SK-N-SH treated with all-trans-retinoic acid at 6 μM for 48 hours (cell line): Measurements from ENCODE around the gene CFAP45.

Experiments
- ISL1 ChIP-seq: fragments of 250-450 bp; sonication (Bioruptor Pico); IDR thresholded peaks from 2 replicates; pipeline ENCODE4 v2.1.2; 2022; ENCODE audit warnings: mild to moderate bottlenecking, moderate library complexity
- RARB ChIP-seq: fragments of 250-450 bp; sonication (Bioruptor Pico); IDR thresholded peaks from 2 replicates; pipeline ENCODE4 v1.8.0; 2021; ENCODE audit warnings: mild to moderate bottlenecking, moderate library complexity
- ZFP30 ChIP-seq: fragments of 450-650 bp; formaldehyde crosslinking; IDR thresholded peaks from 2 replicates; pipeline ENCODE4 v1.5.0; 2022; ENCODE audit warnings: mild to moderate bottlenecking, moderate library complexity
- TF ChIP-seq, protein P1 (sequence below): fragments of 250-450 bp; sonication (Bioruptor Pico); IDR thresholded peaks from 2 replicates; pipeline ENCODE4 v1.8.0; 2020; ENCODE audit warnings: mild to moderate bottlenecking, moderate library complexity, borderline replicate concordance

DNA sequence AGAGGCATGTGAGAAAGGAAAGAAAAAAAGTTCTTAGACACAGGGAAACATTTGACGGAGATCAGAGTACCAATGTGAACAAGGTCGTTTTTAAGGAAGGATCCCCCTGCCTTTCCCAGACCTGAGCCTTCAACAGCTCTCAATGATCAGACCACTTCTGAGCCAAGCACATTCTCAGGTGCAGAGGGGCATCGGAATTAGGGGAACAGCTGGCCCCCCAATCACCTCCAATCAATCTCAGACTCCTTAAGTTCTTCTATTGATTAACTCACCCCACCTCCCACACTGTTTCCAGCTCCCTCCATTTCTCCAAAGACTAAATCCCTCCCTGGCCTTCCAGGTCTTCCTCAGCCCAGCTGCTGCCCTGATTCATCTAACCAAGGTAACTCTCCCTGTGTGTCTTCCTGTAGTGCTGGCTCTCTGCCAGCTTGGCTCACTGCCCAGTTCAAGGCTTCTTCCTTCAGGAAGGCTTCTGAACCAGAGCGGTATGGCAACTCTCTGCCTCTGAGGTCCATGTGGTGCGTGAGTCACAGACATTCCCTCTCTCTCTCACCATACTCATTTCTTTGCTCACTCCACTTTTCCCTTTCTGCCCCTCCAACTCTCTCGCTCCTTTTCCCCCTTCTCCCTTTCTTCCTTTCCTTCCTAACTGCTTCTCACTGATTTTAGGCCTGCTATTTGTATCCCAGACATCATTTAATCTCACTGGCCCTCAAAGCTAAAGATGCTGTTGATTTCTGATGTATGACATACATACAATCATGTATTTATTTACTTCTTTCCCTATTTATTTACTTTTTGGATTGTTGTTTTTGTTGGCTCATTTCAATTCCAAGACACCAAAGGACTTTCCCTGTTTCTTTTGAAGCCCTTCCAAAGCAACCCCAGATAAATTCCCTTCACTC is 18.1 kb downstream of the CFAP45 start:
- TF ChIP-seq ISL1 (CRISPR knock-in tag) (no peak), RARB (no peak), ZFP30 (CRISPR knock-in tag) (no peak)
- TF ChIP-seq, protein P1, sequence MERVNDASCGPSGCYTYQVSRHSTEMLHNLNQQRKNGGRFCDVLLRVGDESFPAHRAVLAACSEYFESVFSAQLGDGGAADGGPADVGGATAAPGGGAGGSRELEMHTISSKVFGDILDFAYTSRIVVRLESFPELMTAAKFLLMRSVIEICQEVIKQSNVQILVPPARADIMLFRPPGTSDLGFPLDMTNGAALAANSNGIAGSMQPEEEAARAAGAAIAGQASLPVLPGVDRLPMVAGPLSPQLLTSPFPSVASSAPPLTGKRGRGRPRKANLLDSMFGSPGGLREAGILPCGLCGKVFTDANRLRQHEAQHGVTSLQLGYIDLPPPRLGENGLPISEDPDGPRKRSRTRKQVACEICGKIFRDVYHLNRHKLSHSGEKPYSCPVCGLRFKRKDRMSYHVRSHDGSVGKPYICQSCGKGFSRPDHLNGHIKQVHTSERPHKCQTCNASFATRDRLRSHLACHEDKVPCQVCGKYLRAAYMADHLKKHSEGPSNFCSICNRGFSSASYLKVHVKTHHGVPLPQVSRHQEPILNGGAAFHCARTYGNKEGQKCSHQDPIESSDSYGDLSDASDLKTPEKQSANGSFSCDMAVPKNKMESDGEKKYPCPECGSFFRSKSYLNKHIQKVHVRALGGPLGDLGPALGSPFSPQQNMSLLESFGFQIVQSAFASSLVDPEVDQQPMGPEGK, result no peak
